NCI-H446 treated with DMSO at 0.1 percent for 48 hours (cell line): Measurements from ENCODE around the gene FAM131B.

Experiments used
- DNase-seq: peaks from one replicate; lab custom pipeline; 2025; lab: John Stamatoyannopoulos, UW

The FAM131B gene

GRCh38 chr7:143359771-143360353 is 2.7 kb downstream of the FAM131B start:
- DNase-seq = no peak

GRCh38 chr7:143358626-143359025 is 3.9 kb downstream of the FAM131B start:
- no peak for DNase-seq

DNA sequence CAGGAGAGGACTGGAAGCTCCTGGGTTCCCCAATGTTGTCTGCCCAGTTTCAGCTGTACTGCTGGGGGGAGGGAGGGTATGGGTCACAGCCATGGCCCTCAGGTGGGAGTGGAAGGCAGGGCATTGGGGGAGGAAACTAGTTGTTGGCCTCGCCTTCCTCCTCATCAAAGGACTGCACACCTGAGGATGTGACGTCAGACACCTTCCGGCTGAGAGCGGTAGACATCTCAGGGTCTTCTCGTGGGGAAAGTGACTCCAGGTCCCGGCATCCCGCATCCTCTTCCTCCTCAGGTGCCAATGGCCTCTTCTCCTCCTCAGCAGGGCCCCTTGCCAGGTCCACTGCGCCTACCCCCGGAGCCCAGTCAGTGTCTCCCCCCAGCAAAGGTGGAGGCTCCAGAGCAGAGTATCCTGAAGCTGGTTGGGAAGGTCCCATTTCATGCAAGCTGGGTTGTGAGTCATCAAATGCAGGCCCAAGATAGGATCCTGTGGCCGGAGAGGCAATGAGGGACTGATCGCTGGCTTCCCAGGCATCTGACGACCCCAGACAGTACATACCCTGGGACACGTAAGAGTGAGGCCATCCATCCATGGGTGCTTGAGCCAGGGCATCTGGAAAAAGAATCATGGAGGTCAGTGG is 6.0 kb downstream of the FAM131B start:
- DNase-seq = no peak

DNA sequence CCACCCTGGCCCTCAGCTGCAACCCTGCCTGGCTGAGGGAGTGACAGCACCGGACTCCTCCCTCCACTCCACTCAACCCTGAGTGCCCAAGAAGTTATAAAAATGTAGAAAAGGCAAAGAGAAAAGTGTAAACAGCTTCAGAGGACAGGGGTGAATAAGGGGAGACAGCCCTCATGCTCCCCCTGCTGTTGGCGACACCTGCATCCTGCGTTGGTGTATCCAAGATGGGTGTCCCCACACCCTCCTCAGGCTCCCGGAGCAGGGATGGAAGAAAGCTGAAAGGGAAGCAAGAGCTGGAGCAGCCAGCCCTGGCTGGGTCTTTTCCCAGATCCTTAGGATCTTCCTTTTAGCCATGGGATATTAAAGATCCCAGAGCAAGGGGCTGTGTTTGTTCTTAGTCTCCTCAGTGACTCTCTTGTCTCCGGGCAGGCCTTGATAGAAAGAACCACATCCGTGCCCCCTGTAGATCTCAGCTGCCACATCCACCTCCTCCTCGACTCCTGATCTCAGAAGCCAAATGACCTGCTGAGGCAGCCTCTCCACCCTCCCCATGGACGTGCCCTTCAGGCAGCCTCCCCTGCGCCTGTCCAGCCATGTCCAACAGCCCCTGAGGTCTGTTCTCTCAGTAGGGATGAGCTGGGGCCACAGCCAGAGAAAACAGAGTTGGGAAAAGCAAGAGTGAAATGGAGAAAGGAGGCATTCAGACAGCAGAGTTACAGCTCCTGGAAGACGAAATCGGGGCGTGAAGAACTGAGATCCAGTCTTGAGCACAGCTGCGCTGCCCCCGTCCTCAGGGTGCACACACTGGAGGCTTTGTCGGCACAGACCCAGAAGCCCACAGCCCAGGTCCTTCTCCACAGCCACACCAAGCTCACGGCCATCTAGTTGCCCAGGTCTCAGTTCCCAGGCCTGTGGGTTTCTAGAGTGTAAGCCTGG is 6.8 kb downstream of the FAM131B start:
- no peak for DNase-seq

DNA sequence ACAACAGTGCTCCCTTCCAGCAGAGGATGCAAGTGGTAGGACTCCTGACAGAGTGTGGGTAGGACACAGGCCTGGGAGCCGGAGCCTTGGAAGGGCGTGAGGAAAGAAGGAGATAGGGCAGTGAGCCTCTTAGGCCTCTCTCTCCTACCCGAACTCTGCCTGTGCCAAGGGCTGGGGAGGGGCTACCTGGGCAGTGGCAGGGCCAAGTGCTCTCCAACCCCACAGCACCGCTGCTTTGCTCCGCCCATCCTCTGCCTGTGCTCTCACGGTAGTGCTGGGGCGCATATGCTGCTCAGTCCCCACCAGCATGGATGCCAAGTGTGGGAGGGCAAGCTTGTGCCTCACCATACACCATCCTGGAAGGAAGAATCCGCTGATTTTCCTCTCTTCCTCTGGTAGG is 7.5 kb downstream of the FAM131B start:
- no peak for DNase-seq

GRCh38 chr7:143354376-143354775 is 8.1 kb downstream of the FAM131B start:
- no peak for DNase-seq

DNA sequence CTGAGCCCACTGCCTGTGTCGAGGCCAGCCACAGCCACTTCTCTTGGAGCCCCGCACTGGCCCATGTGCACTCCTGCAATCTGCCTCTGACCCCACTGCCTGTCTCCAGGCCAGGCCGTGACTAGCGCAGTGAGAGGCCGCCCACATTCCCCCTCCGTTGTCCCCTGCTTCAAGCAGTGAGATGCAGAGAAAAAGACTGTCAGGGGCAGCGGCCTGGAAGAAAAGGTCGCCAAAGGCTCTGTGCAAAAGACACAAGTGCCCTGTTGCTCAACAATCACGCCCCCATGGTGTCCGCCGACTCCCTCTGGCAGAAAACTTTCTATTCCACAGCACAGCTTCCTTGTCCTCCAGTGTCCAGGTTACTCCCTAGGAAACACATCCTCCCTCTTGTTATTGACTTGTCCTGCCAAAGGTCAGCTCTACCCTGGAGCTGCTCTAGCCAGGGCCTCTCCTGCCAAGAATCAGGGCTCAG is 9.9 kb downstream of the FAM131B start:
- no peak for DNase-seq

GRCh38 chr7:143351574-143351973 is 10.9 kb downstream of the FAM131B start:
- DNase-seq = no peak

DNA sequence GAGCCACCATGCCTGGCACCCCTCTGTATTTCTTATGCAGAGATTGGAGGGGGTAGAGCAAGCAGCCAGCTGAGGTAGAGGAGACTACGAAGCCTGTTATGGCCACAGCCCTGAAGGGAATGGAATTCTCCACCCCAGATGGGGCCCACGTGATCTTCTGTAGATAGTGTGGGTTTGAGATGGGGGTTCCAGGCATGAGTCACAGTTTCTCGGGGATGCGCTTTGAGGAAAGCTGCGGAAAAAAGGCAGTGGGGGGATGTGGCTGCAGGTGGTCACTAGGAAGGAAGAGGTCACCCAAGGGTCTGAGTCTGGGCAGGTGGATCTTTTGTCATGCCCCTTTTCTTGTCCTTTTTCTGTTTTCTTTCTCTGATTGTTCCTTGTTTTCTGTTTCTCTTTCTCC is 11.5 kb downstream of the FAM131B start:
- no peak for DNase-seq

DNA sequence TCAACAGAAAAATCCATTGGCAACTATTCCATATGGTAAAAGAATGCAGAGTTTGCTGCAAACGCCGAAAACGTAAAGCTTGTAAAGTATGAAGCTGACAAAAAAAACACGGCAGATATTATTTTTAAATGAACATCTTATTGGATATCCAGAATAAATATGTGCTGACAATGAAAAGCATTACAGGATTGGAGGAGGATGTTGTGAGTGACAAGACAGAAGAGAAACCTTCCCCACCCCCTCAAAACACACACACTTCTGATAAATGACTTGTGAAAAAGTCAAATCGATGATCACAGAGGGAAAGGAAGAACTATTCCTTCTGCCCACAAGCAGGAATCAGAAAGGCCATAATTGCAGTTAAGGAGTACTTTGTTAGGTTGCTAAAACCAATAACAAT is 14.6 kb downstream of the FAM131B start:
- DNase-seq = no peak

- DNase-seq = no peak
Observed at GRCh38 chr7:143346018-143346417, 16.5 kb downstream of the FAM131B start.

DNA sequence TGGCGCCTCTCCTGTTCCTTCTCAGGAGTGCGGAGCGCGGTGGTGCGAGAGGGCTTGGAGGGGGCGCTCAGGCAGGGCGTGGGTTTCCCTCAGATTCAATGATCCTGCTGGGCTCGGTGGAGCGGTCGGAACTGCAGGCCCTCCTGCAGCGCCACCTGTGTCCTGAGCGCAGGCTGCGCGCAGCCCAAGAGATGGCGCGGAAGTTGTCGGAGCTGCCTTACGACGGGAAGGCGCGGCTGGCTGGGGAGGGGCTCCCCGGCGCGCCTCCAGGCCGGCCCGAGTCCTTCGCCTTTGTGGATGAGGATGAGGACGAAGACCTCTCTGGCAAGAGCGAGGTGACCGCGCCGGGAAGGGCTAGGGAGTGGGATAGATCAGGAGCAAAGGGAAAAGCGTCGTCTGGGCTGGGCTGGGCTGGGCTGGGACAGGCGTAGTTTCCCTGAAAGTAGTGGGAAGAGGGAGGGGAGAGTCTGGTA is 17.0 kb downstream of the FAM131B start:
- DNase-seq = no peak

GRCh38 chr7:143343596-143343995 is 18.9 kb downstream of the FAM131B start:
- no peak for DNase-seq

DNA sequence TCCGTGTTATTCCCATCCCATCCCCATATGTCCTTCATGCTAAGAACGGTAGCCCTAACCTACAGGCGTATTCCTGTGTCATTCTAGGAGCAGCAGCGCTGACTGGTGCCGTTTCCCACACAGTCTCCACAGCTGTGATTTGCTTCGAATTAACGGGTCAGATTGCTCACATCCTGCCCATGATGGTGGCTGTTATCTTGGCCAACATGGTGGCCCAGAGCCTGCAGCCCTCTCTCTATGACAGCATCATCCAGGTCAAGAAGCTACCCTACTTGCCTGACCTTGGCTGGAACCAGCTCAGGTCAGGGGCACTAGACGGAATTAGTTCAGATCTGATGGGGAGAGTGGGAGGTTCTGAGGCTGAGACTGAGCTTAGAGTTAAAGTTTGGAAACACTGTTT is 20.7 kb downstream of the FAM131B start:
- DNase-seq = no peak

GRCh38 chr7:143337216-143337615 is 25.3 kb downstream of the FAM131B start:
- no peak for DNase-seq

DNA sequence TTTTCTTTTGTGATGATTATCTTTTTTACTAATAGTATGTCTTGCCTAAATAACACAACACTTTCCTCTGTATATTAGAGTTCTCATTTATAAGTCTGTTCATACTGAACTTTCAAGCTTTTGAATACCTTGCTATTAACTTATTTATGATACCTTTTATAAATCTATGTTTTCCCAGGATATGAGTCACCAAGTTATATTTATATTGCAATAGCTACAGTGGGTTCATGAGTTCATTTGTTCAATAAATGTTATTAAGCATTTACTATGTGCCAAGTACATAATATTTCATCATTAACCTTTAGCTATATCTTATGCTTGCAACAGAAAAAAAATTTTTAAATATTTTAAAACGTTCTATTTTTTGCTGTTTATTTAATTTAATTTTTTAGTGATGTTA is 28.3 kb downstream of the FAM131B start:
- no peak for DNase-seq

GRCh38 chr7:143331179-143331801 is 31.2 kb downstream of the FAM131B start:
- no peak for DNase-seq

GRCh38 chr7:143329471-143330170 is 32.9 kb downstream of the FAM131B start:
- DNase-seq = no peak

DNA sequence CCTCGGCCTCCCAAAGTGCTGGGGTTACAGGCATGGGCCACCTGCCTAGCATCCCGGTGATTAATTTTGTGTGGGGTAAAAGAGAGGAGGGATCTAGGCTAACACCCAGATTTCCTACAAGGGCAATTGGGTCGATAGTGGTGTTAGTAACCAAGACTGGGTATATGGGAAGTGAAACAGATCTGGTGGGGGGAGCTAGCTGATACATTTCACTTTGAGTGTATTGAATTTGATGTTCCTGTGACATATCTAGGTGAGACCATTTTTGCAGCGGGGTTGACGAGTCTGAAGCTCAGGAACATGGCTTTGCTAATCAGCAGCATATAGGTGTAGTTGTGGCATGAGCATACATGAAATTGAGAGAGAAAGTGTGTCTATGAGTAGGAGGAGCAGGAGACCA is 34.6 kb downstream of the FAM131B start:
- no peak for DNase-seq

GRCh38 chr7:143325240-143325639 is 37.3 kb downstream of the FAM131B start:
- DNase-seq = no peak

DNA sequence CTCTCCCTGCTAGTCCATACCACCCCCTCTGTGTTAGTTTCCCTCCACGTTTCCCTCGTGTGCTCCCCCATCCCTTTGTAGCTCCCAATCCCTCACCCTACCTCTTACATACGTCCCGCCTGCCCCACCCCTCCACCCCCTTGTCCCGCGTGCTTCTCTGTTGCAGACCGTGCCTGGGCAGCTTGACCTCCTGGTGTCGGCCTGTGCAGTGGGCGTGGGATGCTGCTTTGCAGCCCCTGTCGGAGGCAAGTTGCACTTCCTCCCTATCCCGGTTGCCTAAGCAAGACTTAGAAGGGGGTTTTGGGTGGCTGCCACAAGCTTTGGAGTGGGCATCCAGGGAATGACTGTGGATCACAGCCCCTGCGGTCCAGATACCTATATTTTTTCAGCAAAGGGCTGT is 38.9 kb downstream of the FAM131B start:
- no peak for DNase-seq
